Hepatocyte (in vitro differentiated cells): ENCODE measurements around the gene CXCL14. TPM values are rescaled to one million over a fixed set of nuclear protein-coding genes. Genes with fewer than 3 reads are reported as not detected.

Experiments
- DNase-seq: peaks from one replicate; pipeline ENCODE4 v3.0.0-alpha.2; 2016; ENCODE audit warnings: low spot score
- H2AFZ ChIP-seq: fragments of 200-600 bp; sonication (generic); 2 replicates; pipeline ENCODE4 v1.6.0; 2016; ENCODE audit warnings: antibody characterized with exemption, mild to moderate bottlenecking
- H3K27ac ChIP-seq: fragments of 200-600 bp; sonication (generic); 2 replicates; pipeline ENCODE4 v1.5.1; 2016; ENCODE audit warnings: mild to moderate bottlenecking
- H3K27me3 ChIP-seq: fragments of 200-600 bp; sonication (generic); 2 replicates; pipeline ENCODE4 v1.6.1; 2016
- H3K36me3 ChIP-seq: fragments of 200-600 bp; sonication (generic); replicated peaks from 2 replicates; pipeline ENCODE4 v1.5.1; 2016; ENCODE audit warnings: low read depth; ENCODE audit not compliant: insufficient read depth
- H3K4me1 ChIP-seq: fragments of 200-600 bp; sonication (generic); 2 replicates; pipeline ENCODE4 v1.5.1; 2016; ENCODE audit warnings: mild to moderate bottlenecking, moderate library complexity; ENCODE audit not compliant: insufficient read depth
- H3K4me2 ChIP-seq: fragments of 200-600 bp; sonication (generic); 2 replicates; pipeline ENCODE4 v1.6.0; 2016
- H3K4me3 ChIP-seq: fragments of 200-600 bp; sonication (generic); 2 replicates; pipeline ENCODE4 v1.5.1; 2016; ENCODE audit warnings: mild to moderate bottlenecking
- H3K79me2 ChIP-seq: fragments of 200-600 bp; sonication (generic); 2 replicates; pipeline ENCODE4 v1.6.0; 2017; ENCODE audit warnings: mild to moderate bottlenecking
- H3K9me2 ChIP-seq: fragments of 200-600 bp; sonication (generic); replicated peaks from 2 replicates; pipeline ENCODE4 v1.6.0; 2017; ENCODE audit warnings: mild to moderate bottlenecking; ENCODE audit not compliant: insufficient read depth
- H3K9me3 ChIP-seq: fragments of 200-600 bp; sonication (generic); 2 replicates; pipeline ENCODE4 v1.5.1; 2016; ENCODE audit warnings: low read depth, mild to moderate bottlenecking
- H4K20me1 ChIP-seq: fragments of 200-600 bp; sonication (generic); 2 replicates; pipeline ENCODE4 v1.6.0; 2016; ENCODE audit warnings: mild to moderate bottlenecking; ENCODE audit not compliant: insufficient read depth, poor library complexity, severe bottlenecking
- EZH2 ChIP-seq: fragments of 200-600 bp; sonication (generic); IDR thresholded peaks from 2 replicates; pipeline ENCODE4 v1.6.1; 2016; ENCODE audit warnings: antibody characterized with exemption, mild to moderate bottlenecking, borderline replicate concordance
- EZH2phosphoT487 ChIP-seq: fragments of 200-600 bp; sonication (generic); IDR thresholded peaks from one replicate; pipeline ENCODE4 v1.6.1; 2018; ENCODE audit warnings: antibody characterized with exemption, mild to moderate bottlenecking, low read depth, moderate library complexity; ENCODE audit not compliant: unreplicated experiment, severe bottlenecking
- WGBS: methylation state at CpG from one replicate; pipeline ENCODE4 v1.1.6; 2016; ENCODE audit warnings: low lambda C conversion rate; ENCODE audit errors: missing lambda C conversion rate; 5-methylcytosine and 5-hydroxymethylcytosine counted together
- polyA plus RNA-seq: library from polyadenylated mRNA; unstranded; fragments of >200 nt; fragmentation: Nextera tagmentation; extraction: Ambion mirVana; gene quantifications from 2 replicates; pipeline ENCODE4 v1.2.1, GENCODE V29; 2016
- total RNA-seq: library from RNA; depleted of rRNA; stranded (reverse); fragments of >200 nt; gene quantifications from 2 replicates; pipeline ENCODE4 v1.2.3, GENCODE V29; 2014
- TF ChIP-seq, protein P1 (sequence below): fragments of 200-600 bp; sonication (generic); IDR thresholded peaks from 2 replicates; pipeline ENCODE4 v1.5.1; 2016; ENCODE audit warnings: antibody characterized with exemption, mild to moderate bottlenecking; ENCODE audit not compliant: poor library complexity

CXCL14 gene
- total and polyA plus RNA-seq, 2 experiments from 2014 or later, result 52.5 to 88.8 TPM

DNA sequence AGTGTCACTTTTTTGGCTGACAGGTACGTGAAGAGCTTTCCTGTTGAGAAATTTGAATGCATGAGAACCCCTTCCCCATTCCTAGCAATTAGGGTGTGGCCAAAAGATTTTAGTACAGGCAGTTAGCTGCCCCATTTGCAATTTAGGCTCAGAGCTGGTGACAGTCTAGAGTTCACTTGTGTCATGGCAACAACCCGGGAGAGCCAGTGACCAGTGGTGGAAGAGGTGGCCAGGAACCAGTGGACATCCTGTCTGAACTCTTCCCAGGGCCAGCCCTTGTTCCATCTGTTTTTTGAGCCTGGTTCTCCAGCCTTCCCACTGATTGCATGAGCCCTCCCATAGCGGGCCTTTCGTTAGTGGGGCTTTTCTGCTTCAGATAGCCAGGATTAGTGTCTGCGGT is 40.5 kb downstream of the CXCL14 start:
- Histone ChIP-seq H3K36me3 (no peaks in the 10 kb centered on the region), H3K9me2 (no peaks in the 10 kb centered on the region), H4K20me1 (no peaks in the 10 kb centered on the region), H3K4me2 (no peak overlapping the region), H3K4me3 (no peak overlapping the region), H3K4me1 (peaks cover 2% of the 10 kb centered on the region), H3K79me2 (no peaks in the 10 kb centered on the region), H3K9me3 (no peaks in the 10 kb centered on the region), H3K27me3 (peaks cover 100% of the 10 kb centered on the region), H2AFZ (no peak overlapping the region), H3K27ac (no peak overlapping the region)
- no peak for DNase-seq
- WGBS, result 85% methylated on average over 5 of the region's 5 CpGs
- TF ChIP-seq EZH2phosphoT487 (no peak), EZH2 (no peak)
- TF ChIP-seq, protein P1, sequence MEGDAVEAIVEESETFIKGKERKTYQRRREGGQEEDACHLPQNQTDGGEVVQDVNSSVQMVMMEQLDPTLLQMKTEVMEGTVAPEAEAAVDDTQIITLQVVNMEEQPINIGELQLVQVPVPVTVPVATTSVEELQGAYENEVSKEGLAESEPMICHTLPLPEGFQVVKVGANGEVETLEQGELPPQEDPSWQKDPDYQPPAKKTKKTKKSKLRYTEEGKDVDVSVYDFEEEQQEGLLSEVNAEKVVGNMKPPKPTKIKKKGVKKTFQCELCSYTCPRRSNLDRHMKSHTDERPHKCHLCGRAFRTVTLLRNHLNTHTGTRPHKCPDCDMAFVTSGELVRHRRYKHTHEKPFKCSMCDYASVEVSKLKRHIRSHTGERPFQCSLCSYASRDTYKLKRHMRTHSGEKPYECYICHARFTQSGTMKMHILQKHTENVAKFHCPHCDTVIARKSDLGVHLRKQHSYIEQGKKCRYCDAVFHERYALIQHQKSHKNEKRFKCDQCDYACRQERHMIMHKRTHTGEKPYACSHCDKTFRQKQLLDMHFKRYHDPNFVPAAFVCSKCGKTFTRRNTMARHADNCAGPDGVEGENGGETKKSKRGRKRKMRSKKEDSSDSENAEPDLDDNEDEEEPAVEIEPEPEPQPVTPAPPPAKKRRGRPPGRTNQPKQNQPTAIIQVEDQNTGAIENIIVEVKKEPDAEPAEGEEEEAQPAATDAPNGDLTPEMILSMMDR, result no peak

DNA sequence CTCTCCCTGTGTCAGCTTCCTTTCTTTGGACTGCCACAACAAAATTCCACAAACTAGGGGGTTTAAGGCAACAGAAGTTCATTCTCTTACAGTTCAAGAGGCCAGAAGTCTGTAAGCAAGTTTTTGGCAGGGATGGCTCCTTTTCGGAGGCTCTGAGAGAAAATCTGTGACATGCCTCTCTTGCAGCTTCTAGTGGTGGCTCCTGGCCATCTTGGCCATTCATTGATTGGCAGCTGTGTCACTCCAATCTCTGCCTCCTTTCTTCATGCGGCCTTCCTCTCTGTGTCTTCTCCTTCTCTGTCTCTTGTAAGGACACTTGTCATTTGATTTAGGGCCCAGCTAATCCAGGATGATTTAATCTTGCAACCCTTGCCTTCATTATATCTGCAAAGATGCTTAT is 41.0 kb downstream of the CXCL14 start:
- H3K36me3 ChIP-seq, result no peaks in the 10 kb centered on the region

DNA sequence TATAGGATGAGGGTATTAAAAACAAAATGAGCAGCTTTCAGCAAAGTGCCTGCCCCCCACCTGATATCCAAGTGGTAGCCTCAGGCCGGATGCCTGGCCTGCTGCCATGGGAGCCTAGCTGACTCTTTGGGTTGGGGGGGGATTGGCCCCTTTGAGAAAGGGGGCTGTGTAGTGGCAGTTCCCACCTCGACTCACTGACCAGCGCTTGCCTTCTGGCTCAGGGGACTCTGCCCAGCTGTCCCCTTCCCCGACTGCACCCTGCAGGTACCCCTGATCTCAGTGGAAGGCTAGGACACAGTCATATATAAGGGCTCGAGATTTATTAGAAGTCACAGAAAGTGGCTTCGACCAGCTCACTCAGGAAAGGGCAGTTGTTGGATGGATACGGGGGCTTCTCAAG is 41.5 kb downstream of the CXCL14 start:
- H4K20me1 ChIP-seq, result no peaks in the 10 kb centered on the region
- no peak overlapping the region for H3K4me2 ChIP-seq
- H3K9me3 ChIP-seq, result no peaks in the 10 kb centered on the region
- no peaks in the 10 kb centered on the region for H3K36me3 ChIP-seq
- TF ChIP-seq EZH2phosphoT487 (no peak), EZH2 (no peak)
- TF ChIP-seq, protein P1, result no peak
- H3K27ac ChIP-seq, result no peak overlapping the region
- no peaks in the 10 kb centered on the region for H3K4me1 ChIP-seq
- H2AFZ ChIP-seq, result no peak overlapping the region
- peaks cover 100% of the 10 kb centered on the region for H3K27me3 ChIP-seq
- H3K79me2 ChIP-seq, result no peaks in the 10 kb centered on the region
- no peak for DNase-seq
- H3K9me2 ChIP-seq, result no peaks in the 10 kb centered on the region
- H3K4me3 ChIP-seq, result no peak overlapping the region
- 86% methylated on average over 7 of the region's 7 CpGs for WGBS

More for the DNA sequence above, 41.0 kb downstream of the CXCL14 start:
- no peak overlapping the region for H3K4me2 ChIP-seq
- no peak for TF ChIP-seq EZH2phosphoT487
- TF ChIP-seq, protein P1, result no peak
- TF ChIP-seq EZH2, result no peak
- no peaks in the 10 kb centered on the region for H4K20me1 ChIP-seq
- H2AFZ ChIP-seq, result no peak overlapping the region
- no peak overlapping the region for H3K4me3 ChIP-seq
- no peaks in the 10 kb centered on the region for H3K9me3 ChIP-seq
- peaks cover 100% of the 10 kb centered on the region for H3K27me3 ChIP-seq
- H3K4me1 ChIP-seq, result no peaks in the 10 kb centered on the region
- H3K9me2 ChIP-seq, result no peaks in the 10 kb centered on the region
- no peak overlapping the region for H3K27ac ChIP-seq
- H3K79me2 ChIP-seq, result no peaks in the 10 kb centered on the region
- no peak for DNase-seq
- 92% methylated on average over 2 of the region's 2 CpGs for WGBS
